H9 (cell line): ENCODE results near the gene KCNH2. TPM values are rescaled to one million over a fixed set of nuclear protein-coding genes. Genes with fewer than 3 reads are reported as not detected.

ENCODE experiments used
- DNase-seq: peaks from one replicate; pipeline ENCODE4 v3.0.0-alpha.2; 2017
- H2AFZ ChIP-seq: one replicate; pipeline ENCODE4 v1.6.1; 2013; ENCODE audit warnings: mild to moderate bottlenecking, low read length, control low read depth, moderate library complexity
- H2AK5ac ChIP-seq: 2 replicates; pipeline ENCODE4 v1.6.1; 2013; ENCODE audit warnings: low read length, control low read depth, mixed read lengths; ENCODE audit not compliant: insufficient read length
- H2BK120ac ChIP-seq: one replicate; pipeline ENCODE4 v1.6.1; 2013; ENCODE audit warnings: low read depth, mild to moderate bottlenecking, low read length, control low read depth, inconsistent platforms; ENCODE audit not compliant: poor library complexity, severe bottlenecking
- H2BK12ac ChIP-seq: 2 replicates; pipeline ENCODE4 v1.6.1; 2013; ENCODE audit warnings: low read length, control low read depth, mixed read lengths, low read depth; ENCODE audit not compliant: insufficient read length
- H2BK15ac ChIP-seq: 2 replicates; pipeline ENCODE4 v1.6.1; 2013; ENCODE audit warnings: low read depth, low read length, control low read depth
- H2BK20ac ChIP-seq: one replicate; pipeline ENCODE4 v1.6.1; 2013; ENCODE audit warnings: low read depth, mild to moderate bottlenecking, low read length, control low read depth, inconsistent platforms; ENCODE audit not compliant: poor library complexity, severe bottlenecking
- H2BK5ac ChIP-seq: 2 replicates; pipeline ENCODE4 v1.6.1; 2013; ENCODE audit warnings: low read length, control low read depth, mixed read lengths; ENCODE audit not compliant: insufficient read length
- H3K14ac ChIP-seq: 2 replicates; pipeline ENCODE4 v1.6.1; 2013; ENCODE audit warnings: low read length, control low read depth; ENCODE audit not compliant: insufficient read depth
- H3K18ac ChIP-seq: 2 replicates; pipeline ENCODE4 v1.6.1; 2013; ENCODE audit warnings: low read depth, mild to moderate bottlenecking, mixed read lengths, low read length, control low read depth; ENCODE audit not compliant: insufficient read length
- H3K23ac ChIP-seq: 2 replicates; pipeline ENCODE4 v1.6.1; 2013; ENCODE audit warnings: low read length, control low read depth, mixed read lengths, low read depth; ENCODE audit not compliant: insufficient read length
- H3K23me2 ChIP-seq: 2 replicates; pipeline ENCODE4 v1.6.1; 2013; ENCODE audit warnings: low read depth, mild to moderate bottlenecking, mixed read lengths, low read length, control low read depth; ENCODE audit not compliant: insufficient read length, poor library complexity, severe bottlenecking
- H3K27ac ChIP-seq: 2 replicates; pipeline ENCODE4 v1.5.1; 2013; ENCODE audit warnings: low read length, control low read depth, mixed read lengths, low read depth; ENCODE audit not compliant: insufficient read length
- H3K27me3 ChIP-seq: 2 replicates; pipeline ENCODE4 v1.6.1; 2013; ENCODE audit warnings: low read length, control low read depth, inconsistent platforms; ENCODE audit not compliant: insufficient read depth
- H3K4ac ChIP-seq: 2 replicates; pipeline ENCODE4 v1.6.1; 2013; ENCODE audit warnings: low read depth, mild to moderate bottlenecking, control low read depth, inconsistent platforms, low read length, moderate library complexity
- H3K4me1 ChIP-seq: 2 replicates; pipeline ENCODE4 v1.6.1; 2013; ENCODE audit warnings: low read length, control low read depth, inconsistent platforms; ENCODE audit not compliant: insufficient read depth
- H3K4me2 ChIP-seq: 2 replicates; pipeline ENCODE4 v1.6.1; 2013; ENCODE audit warnings: low read length, control low read depth, mixed read lengths; ENCODE audit not compliant: insufficient read length, insufficient read depth
- H3K56ac ChIP-seq: 2 replicates; pipeline ENCODE4 v1.6.1; 2013; ENCODE audit warnings: low read depth, mild to moderate bottlenecking, mixed read lengths, low read length, control low read depth; ENCODE audit not compliant: insufficient read length
- H3K79me1 ChIP-seq: 2 replicates; pipeline ENCODE4 v1.6.1; 2013; ENCODE audit warnings: low read depth, mild to moderate bottlenecking, moderate library complexity, low read length, control low read depth, inconsistent platforms; ENCODE audit not compliant: insufficient read depth, poor library complexity, severe bottlenecking
- H3K79me2 ChIP-seq: 2 replicates; pipeline ENCODE4 v1.6.1; 2013; ENCODE audit warnings: low read length, control low read depth, inconsistent platforms; ENCODE audit not compliant: insufficient read depth
- H3K9ac ChIP-seq: 2 replicates; pipeline ENCODE4 v1.6.1; 2013; ENCODE audit warnings: low read length, control low read depth, mixed read lengths; ENCODE audit not compliant: insufficient read length; ENCODE audit errors: extremely low read depth
- H3K9me3 ChIP-seq: one replicate; pipeline ENCODE4 v1.6.1; 2013; ENCODE audit warnings: low read depth, low read length, inconsistent platforms; ENCODE audit not compliant: control insufficient read depth
- H3T11ph ChIP-seq: one replicate; pipeline ENCODE4 v1.6.1; 2013; ENCODE audit warnings: mild to moderate bottlenecking, low read length, control low read depth, inconsistent platforms
- H4K20me1 ChIP-seq: one replicate; pipeline ENCODE4 v1.6.1; 2013; ENCODE audit not compliant: control insufficient read depth, insufficient read length, insufficient read depth
- H4K5ac ChIP-seq: 2 replicates; pipeline ENCODE4 v1.6.1; 2013; ENCODE audit warnings: low read depth, mild to moderate bottlenecking, mixed read lengths, low read length, control low read depth; ENCODE audit not compliant: insufficient read length
- H4K8ac ChIP-seq: replicated peaks from 2 replicates; pipeline ENCODE4 v1.6.1; 2013; ENCODE audit warnings: low read length, control low read depth, mixed read lengths, low read depth; ENCODE audit not compliant: insufficient read length
- H4K91ac ChIP-seq: 2 replicates; pipeline ENCODE4 v1.6.1; 2013; ENCODE audit warnings: low read depth, mild to moderate bottlenecking, moderate library complexity, mixed read lengths, low read length, control low read depth; ENCODE audit not compliant: insufficient read length
- H3K27ac Mint-ChIP-seq, 3 experiments: 2 replicates in 2 of 3; 3 replicates in 1 of 3; pipeline ENCODE4 v1.8.0; 2020 to 2021; ENCODE audit warnings: mixed read lengths in 3 of 3, mild to moderate bottlenecking in 1 of 3, moderate library complexity in 1 of 3
- H3K27me3 Mint-ChIP-seq: 2 replicates; pipeline ENCODE4 v1.8.0; 2021; ENCODE audit warnings: low read depth, mild to moderate bottlenecking, moderate library complexity, mixed read lengths
- H3K36me3 Mint-ChIP-seq, 3 experiments: 2 replicates in 2 of 3; 3 replicates in 1 of 3; pipeline ENCODE4 v1.8.0; 2020 to 2021; ENCODE audit warnings: low read depth in 3 of 3, mixed read lengths in 3 of 3; ENCODE audit not compliant: insufficient read depth in 1 of 3
- H3K4me1 Mint-ChIP-seq, 2 experiments: 2 replicates each; pipeline ENCODE4 v1.8.0; 2020; ENCODE audit warnings: mixed read lengths in 2 of 2
- H3K4me3 Mint-ChIP-seq, 2 experiments: 2 replicates in 1 of 2; 3 replicates in 1 of 2; pipeline ENCODE4 v1.8.0; 2020 to 2021; ENCODE audit warnings: mild to moderate bottlenecking in 2 of 2, mixed read lengths in 2 of 2, moderate library complexity in 1 of 2
- H3K9me3 Mint-ChIP-seq, 2 experiments: 2 replicates in 1 of 2; 3 replicates in 1 of 2; pipeline ENCODE4 v1.8.0; 2020; ENCODE audit warnings: mild to moderate bottlenecking in 2 of 2, mixed read lengths in 2 of 2, moderate library complexity in 1 of 2
- CTCF ChIP-seq: fragments of 200-600 bp; sonication (generic); conservative IDR thresholded peaks from 3 replicates; pipeline ENCODE4 v1.8.0; 2021; ENCODE audit warnings: antibody characterized with exemption, mild to moderate bottlenecking
- WGBS: extraction: QIAGEN DNeasy Blood & Tissue Kit; methylation state at CpG from one replicate; pipeline ENCODE4 v1.1.7; 2013; ENCODE audit warnings: missing lambda C conversion rate, low lambda C conversion rate, mixed read lengths; ENCODE audit not compliant: insufficient read length; ENCODE audit errors: extremely low coverage; 5-methylcytosine and 5-hydroxymethylcytosine counted together
- total RNA-seq: library from RNA; stranded (reverse); gene quantifications from 2 replicates; pipeline ENCODE4 v1.2.1, GENCODE V29; 2021

The KCNH2 gene
- total RNA-seq, 1 experiment from 2014 or later = 4.5 TPM

GRCh38 chr7:151016942-151017341 is 38.8 kb upstream of the KCNH2 start:
- Mint-ChIP-seq H3K4me3 (no peak overlapping the region), H3K36me3 (peaks cover 2 to 6% (median 6%) of the 10 kb centered on the region in 3 experiments; a peak in 6 of 7 replicates), H3K9me3 (peaks cover 0 to 9% of the 10 kb centered on the region in 2 experiments; a peak in 2 of 5 replicates), H3K27me3 (peaks cover 82% of the 10 kb centered on the region), H3K27ac (no peak overlapping the region), H3K4me1 (peaks cover 28 to 55% of the 10 kb centered on the region in 2 experiments)
- Histone ChIP-seq H3K4me2 (no peak overlapping the region), H3K9me3 (no peaks in the 10 kb centered on the region), H3K56ac (no peak overlapping the region), H3T11ph (no peak overlapping the region), H2BK20ac (no peak overlapping the region), H3K79me2 (no peaks in the 10 kb centered on the region), H2AK5ac (no peak overlapping the region), H3K23me2 (peaks cover 7% of the 10 kb centered on the region), H2BK120ac (no peak overlapping the region), H3K27ac (no peak overlapping the region), H3K4me1 (peaks cover 6% of the 10 kb centered on the region; the same call in 1 of the 2 replicates), H3K23ac (no peak overlapping the region), H3K4ac (no peak overlapping the region), H2BK12ac (no peak overlapping the region), H3K79me1 (no peaks in the 10 kb centered on the region), H2BK5ac (no peak overlapping the region), H3K14ac (no peak overlapping the region), H4K20me1 (no peaks in the 10 kb centered on the region), H4K8ac (no peak overlapping the region), H2AFZ (no peak overlapping the region), H4K5ac (no peak overlapping the region), H3K9ac (no peak overlapping the region), H3K18ac (no peak overlapping the region), H4K91ac (no peak overlapping the region), H2BK15ac (no peak overlapping the region), H3K27me3 (peaks cover 6% of the 10 kb centered on the region; the same call in 1 of the 2 replicates)
- no peak for DNase-seq
- no peak for TF ChIP-seq CTCF
- no CpG with 5 or more reads among the region's 15 CpGs for WGBS
